Stimulated activated CD8-positive, alpha-beta memory T cell treated with anti-CD3 and anti-CD28 coated beads, Interleukin-7, amount 100 ng/mL, for 1 hour (primary cell): ENCODE data around the gene FAM13C.

Experiments
- DNase-seq, 2 donors: peaks; one replicate each; pipeline ENCODE4 v3.0.0-alpha.2; 2020; ENCODE audit warnings: low read depth in 2 of 2

Gene FAM13C

DNA sequence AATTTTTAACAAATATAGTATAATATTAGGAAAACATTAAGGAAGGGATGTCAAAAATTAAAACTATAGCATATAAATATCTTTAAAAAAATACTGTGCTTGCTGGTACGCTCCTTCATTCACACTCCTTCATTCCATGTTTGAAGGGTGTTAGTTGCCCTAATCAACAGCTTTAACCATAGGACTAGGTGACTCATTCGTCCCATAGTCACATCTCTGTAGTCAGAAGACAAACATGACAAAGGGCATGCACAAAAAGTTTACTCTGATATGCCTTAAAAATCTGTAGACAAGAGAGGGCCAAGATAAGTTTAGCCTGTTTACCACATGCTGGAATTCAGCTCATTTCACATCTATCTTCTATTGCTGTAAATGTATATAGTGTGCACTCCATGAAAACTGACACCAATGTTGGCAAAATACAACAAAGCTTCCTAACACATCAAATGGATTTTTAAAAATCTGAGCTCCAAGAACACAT is 646 bp downstream of the FAM13C start:
- DNase-seq, result no peak

DNA sequence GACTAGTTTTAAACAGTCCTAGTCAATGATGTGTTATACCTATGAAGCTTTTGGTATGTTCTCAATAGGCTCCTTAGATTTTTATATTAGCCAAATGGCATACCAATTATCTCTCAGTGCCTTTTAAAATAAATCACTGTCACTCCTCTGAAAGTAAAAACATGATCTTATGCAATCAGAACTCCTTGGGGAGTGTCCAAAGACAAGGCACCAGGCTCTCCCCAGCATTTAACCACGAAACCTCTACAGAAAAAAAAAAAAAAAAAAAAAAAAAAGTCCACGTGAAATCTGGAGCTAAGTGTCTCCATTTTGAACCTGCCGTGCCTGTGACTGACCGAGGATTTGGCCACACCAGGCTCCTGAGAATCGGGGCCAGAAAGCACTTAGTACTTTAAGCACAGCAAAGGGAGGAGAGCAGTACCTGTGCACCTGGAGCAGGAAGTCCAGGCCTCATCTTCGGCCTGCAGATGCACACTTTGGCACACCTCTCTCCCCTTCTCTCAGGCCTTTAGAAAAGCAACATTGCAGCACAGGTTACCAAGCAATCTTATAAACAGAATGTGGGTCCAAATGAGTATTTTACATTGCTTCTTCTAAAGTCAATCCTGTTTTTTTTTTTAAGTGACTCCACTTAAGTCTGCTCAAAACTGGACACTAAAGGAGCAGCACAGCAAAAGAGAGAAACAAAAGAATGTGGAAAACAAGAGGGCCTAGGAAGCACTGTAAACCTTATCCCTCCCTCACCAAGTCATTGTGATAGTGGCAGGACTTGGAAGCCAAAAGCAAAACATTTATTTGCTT is 1.5 kb downstream of the FAM13C start:
- no peak for DNase-seq

DNA sequence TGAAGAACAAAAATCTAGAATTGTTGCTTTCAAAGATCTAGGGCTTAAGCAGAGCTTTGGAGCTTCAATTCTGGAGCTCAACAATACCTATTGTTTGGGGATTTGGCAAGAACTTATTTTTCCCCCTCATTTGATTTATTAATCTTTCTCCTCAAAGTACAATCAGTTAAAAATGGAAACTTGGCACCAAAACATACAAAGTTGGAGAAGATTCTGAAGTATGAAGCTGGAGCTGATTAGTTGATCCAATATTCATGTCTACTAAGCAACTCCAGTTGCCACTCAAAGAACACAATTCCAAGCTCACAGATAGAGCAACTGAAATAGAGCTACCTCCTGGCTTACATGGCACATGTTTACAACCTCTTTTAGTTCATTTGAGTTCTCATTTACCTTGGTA is 3.8 kb downstream of the FAM13C start:
- no peak for DNase-seq

DNA sequence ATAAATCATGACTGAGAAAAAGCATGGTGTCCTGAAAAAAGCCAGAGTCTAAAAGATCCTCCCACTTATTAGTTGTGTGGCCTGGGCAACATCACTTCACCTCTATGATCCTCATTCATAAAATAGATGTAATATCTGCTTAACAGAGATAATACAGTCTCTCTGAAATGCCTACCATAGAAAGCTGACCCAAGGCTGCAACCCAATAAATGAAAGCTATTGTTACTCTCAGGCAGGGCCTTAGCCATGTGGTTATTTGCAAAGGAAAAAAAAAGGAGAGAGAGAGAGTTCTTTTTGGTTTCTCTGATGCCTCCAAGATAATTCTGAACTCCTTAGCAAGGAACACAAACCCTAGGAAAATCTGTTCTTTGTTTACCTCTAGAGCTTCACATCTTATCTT is 7.9 kb downstream of the FAM13C start:
- DNase-seq, result no peak

DNA sequence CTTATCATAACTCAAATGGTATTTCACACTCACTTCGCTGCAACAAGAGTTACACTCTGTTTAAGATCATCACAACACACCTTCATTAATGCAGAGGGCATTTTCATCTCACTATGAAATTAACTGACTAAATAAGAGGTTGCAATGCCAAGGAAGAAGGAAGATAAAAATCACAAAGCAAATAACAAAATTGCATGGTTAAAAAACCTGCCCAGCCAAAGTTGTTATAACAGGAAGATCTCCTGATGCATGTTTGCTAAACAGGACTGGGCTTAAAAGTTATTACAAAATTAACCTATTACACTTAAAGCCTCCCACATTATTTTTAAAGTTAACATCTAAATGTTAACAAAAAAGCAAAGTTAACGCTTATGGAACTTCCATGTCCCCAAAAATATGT is 11.8 kb downstream of the FAM13C start:
- DNase-seq, result no peak

DNA sequence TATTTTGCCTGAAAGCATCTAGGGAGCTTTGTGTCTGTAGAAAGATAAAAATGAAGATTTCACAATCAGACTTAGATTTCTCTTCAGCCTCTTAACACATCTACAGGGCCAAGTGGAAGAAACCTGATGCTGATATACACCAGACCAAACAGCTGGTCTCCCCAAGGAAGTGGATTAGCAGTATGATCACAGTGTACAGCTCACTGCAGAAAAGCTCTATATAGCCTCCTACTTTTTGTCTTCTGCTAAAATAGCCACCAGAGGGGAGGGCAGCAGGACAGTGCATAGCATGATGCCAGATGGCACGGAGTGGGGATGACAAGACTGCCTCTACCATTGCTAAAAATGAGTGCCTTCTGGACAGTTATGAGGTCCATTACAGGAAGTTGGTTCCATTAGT is 16.0 kb downstream of the FAM13C start:
- DNase-seq, result no peak

DNA sequence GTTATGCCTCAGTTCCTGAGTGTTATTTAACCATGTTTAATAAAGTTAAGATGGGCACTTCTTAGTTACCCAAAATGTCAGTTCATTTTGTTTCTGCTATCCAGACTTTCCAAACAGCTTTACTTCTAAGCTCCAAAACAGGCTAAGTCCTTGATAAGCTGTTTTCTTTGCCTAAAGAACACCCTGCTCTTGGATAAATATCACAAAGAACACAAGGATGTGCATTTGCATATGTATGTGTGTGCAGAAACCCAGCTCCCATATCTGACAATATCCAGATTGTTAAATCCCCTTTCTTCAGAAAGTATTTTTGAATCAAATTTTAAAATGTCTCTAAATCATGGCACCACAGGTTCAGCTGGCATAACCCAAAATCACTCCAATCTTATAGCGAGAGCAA is 19.6 kb downstream of the FAM13C start:
- no peak for DNase-seq

DNA sequence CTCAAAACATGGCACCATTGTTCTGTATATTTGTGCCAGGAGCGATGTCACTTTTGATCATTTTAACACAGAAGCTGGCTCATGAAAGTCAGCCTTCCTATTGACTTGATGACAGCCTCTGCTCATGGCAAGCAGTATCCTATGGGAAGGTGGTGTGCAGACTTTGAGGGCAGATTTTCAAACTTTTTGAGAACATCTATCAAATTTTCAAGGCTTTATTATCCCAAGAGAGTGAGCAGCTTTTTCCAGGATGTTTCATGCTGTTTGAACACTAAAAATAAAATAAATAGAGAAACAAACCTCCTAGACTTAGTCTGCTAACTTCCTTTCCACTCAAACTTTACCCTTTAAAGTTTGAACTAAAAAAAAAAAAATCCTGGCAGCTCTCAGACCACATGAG is 20.3 kb downstream of the FAM13C start:
- DNase-seq, result no peak

DNA sequence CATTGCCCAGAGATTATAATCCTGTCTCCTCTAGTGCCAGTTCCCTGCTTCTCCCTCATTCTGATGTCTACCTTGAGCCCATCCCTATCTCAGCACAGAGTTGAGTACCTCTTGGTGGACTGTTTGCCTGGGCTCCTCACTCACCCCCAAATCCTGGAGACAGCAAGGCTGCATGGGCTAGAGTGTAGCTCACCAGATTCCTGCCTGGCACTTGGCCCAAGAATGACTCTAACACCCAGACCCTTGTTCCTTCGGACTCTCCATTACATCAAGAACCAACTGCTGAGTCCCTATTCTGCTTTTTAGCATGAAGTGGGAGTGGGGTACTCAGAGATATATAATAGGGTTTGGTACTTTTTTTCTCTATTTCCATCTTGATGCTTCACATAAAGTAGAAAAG is 22.1 kb downstream of the FAM13C start:
- no peak for DNase-seq

DNA sequence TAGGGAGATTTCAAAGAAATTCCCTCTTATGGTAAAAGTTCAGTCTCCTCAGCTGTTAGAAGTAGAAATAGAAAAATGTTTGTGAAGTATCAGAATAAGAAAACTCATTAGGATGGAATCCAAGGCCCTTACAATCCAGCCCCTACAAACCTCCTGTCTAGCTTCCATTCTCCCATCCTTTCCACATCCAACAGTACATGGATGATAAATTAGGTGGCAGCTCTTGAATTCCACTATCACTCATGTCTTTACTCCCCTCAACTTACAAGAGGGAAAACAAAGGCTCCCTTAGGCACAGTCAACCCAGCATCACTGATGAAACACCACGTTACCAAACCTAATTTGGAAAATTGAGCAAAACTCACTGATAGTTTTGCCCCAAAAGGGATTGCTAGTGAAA is 23.0 kb downstream of the FAM13C start:
- DNase-seq, result no peak

DNA sequence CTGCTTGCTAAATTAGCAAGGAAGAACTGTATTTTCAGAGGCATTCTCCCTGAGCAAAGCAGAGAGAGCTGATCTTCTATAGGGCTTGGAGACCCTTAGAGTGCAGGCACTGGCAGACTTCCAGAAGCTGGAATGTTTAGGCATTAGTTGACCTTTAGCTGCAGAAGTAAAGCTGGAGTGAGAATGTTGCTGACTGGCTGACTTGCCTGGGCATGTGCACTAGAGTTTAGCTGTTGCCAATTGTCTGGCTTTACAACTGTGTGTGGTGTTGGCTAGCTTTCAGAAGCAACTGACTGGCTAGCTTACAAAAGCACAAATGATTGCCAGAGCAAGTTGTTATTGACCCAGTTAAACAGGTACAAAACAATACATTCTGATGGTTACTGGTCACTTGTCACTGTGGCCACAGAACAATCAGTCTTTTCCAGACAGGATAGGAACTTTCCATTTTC is 25.1 kb downstream of the FAM13C start:
- no peak for DNase-seq

DNA sequence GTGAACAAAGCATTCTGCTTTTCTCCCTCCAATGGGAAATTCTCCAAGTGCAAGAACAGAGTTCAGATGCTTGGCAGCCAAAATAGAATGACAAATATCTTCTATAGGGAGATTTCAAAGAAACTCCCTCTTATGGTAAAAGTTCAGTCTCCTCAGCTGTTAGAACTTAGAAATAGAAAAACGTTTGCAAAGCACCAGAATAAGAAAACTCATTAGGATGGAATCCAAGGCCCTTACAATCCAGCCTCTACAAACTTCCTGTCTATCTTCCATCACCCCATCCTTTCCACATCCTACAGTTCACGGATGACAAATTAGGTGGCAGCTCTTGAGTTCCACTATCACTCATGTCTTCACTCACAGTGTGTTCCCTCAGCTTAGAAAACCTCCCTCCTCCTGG is 25.7 kb downstream of the FAM13C start:
- no peak for DNase-seq

DNA sequence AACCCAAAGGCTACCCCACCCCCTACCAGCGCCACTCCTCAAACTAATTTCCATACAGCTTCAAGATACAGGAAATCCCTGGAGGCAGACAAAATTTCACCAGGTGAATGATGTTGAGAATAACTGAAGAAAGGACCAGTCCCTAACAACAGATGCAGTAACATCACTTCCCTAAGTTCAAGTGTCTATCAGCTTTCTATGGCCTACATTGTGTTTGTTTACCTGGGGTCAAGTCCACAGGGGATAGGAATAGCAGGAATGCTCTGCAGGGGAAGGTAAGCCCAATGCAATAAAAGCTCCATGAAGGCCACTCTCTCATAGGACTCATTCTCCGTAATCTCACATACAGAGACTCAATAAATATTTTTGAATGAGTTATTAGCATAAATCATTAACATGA is 26.9 kb downstream of the FAM13C start:
- no peak for DNase-seq

DNA sequence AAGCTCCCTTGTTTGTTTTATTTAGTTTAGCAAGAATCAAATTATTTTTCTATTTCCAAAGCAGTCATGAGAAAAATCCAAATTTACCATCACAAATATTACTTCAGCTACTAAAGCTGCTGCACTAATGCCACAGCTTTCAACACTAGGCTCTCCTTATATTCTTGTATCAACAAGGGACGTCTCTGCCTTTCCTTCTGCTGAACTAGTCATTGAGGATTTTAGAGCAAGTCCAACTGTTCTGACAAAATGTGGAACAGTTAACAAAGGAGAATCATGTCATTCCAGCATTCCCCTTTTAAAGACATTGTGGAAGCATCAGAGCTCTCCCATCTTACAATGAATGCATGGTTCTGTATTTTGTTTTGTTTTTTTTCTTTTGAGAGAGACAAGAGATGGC is 28.6 kb downstream of the FAM13C start:
- DNase-seq, result no peak

DNA sequence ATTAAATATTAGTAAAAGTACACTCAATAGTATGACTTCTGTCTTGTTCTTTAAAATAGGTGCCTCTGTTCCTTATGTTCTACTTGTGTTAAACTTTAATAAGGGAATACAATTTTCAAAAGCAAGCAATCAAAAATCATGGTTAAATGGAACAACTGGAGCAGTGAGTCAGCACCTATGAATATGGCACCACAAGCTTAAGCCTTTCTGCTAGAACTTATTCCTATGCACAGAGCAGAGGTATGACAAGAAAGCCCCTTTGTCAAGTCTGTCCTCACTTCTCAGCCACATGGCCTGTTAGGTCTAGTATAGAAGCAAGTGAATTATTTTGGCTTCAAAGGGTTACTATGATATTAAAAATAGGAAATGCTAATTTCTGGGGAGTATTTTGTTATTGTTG is 29.8 kb downstream of the FAM13C start:
- no peak for DNase-seq

DNA sequence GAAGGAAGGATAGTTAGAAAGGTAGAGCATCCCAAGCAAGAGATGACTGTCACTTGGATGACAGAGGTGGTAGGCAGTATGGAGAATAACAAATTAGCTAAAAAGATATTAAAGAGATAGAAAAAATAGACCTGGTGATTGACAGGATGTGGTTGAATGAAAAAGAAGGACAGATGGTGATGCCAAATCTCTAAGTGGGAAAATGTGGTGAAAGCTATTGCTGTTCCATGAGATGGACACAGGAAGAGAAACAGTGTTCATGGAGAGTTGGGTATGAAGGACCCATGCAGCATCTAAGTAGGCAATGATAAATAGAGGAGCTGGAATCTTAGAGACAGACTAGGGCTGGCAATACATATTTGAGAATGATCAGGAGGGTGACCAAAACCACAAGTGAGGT is 30.7 kb downstream of the FAM13C start:
- DNase-seq, result no peak

DNA sequence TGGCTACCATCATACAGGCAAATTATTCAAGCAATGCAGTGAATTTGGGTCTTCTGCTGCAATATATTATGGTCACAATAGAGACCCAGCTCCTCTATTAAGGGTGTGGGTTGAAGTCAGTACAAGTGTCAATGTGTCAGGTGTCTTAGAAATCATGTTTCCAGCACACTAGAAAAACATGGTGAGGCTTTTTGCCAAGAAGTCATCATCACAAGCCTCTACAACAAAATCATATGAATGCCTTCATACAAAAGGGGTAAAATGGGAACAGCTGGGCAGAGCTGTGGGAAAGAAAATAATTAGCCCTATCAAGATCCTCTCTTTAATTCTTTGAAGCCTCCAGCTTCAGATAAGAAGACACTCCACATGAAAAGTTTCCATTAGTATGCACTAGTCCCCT is 37.2 kb downstream of the FAM13C start:
- DNase-seq, result no peak

DNA sequence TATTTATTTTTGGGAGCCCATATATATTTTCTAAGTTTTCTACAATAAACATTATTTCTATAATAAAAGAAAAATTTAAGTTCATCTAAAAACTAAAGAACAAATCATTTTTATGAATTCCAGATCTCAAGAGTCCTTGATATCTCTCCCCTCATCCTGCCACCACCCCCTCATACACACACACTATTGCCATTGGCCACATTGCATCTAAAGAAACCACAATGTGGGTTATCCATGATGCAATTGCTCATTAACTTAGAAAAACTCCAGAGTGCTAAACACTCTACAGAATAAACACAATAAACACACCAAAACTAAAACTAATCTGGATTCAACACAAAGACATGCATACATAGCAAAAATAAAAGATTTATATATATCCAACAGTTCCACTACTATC is 37.8 kb downstream of the FAM13C start:
- no peak for DNase-seq

DNA sequence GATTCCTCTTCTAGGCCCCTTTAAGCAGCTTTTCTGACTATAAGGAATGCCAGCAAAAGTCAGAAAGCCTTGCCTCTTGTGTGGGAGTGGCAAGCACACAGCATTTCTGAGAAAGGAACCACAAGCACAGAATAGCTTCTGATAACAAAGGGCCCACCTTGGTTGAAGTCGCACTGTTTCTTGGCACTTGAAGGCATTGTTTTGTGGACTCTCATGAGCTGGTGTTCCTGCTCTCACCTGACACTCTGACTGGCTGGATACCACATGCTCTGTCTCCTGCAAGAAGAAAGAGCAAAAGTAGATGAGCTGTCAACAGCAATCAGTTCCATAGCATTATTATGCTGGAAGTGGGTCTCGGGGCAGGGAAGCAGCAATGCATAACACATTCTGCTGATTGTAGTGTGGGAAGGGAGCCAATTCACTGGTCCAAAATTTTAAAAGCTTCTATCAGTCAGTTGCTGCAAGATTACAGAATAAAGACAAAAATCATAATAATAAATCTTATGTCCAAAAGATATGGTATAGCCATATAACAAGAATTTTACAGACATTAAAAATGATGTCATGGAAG is 38.4 kb downstream of the FAM13C start:
- DNase-seq, result no peak

DNA sequence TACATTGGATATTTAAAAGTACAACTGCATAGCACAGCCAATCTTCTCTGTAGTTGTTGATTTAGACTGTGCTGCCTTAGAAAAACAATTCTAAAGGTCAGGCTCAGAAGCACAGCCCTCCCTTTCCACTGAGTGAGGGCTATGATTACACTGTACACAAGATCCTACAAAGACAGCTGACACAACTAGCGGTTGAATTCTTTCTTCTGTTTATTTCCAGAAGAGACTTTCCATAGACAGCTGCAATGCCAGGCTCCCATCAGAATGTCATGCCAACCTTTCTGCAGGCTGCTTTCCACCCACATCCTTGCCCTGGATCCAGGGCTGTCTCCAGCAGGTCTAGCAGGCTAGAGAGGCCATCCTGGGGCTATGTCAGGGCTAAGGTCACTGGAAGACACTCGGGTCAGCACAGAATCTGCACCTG is 39.3 kb downstream of the FAM13C start:
- DNase-seq, result no peak

DNA sequence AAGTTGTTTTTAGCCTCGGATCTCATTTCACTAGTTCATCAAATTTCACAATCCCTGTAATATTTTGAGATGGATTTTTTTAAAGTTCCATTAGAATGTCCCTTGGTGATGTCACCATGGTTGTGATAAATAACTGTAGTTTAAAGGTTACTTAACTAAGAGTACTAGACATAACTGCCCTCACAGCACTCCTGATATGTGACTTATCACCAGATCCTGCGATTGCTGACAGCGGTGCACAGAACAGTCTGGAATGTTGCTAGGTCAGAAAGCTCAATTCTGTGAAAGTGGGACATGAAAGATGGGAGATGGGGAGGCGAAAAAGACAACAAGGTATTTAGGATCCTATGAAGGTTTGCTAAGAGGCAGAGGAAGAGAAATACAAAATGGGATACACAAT is 40.2 kb downstream of the FAM13C start:
- no peak for DNase-seq

DNA sequence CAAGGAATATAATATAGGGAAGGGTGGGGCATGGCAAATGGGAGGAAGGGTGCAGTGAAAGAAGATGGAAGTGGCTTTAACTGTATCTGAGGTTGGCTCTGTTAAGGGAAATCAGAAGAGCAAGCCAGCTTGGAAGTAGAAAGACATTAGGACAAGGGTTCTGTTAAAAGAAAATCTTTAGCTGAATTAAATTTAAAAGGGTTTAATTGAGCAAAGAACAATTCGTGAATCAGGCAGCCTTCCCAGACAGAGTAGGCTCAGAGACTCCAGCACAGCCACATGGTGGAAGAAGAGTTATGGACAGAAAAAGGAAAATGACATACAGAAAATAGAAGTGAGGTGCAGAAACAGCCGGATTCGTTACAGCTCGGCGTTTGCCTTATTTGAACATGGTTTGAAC is 42.0 kb downstream of the FAM13C start:
- DNase-seq, result no peak

DNA sequence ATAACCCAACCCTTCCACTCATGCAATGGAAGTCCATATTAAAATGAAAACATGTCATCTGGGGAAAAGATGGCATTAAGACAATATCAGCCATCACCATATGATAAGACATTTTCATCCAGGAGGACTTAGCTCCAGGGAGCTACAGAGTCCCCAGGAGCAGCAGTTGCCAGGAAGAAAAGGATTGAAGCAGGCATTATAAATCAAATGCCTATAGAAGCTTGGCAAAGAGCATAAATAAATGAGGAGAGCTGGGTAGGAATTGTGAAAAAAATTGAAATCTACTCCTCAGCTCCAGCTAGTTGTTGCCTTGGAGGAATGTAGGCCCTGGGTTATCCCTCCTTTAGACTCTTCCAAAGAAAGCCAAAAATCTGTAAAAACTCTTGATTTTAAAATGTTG is 42.5 kb downstream of the FAM13C start:
- DNase-seq, result no peak

DNA sequence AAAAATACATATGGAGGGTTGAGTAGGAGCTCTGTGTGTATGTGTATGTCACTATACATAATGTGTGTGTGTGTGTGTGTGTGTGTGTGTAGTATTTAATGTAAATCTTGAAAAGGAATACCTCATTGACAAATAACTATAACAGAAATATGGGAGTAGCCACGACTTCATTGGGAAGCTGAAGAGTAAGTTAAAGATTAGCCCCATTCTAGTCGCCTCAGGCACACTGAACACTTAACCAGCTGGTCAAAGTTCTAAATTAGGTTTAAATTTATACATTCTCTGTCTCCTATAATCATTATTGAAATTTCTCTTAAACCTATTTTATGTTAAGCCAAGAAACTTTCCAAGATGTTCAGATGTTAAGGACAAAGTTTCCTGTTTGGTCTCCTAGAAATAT is 45.3 kb downstream of the FAM13C start:
- no peak for DNase-seq
